Gastrocnemius medialis (tissue), 4 donors: ENCODE data around the gene NPL.

ENCODE experiments used
- CTCF ChIP-seq, 5 experiments: fragments of 450-650 bp in 3 of 5; fragments of 200-600 bp in 2 of 5; sonication (generic) in 2 of 5; IDR thresholded peaks in 4 of 5; conservative IDR thresholded peaks in 1 of 5; 1 replicate in 4 of 5; 2 replicates in 1 of 5; pipeline ENCODE4 v1.5.1; 2016 to 2019; ENCODE audit warnings: antibody characterized with exemption in 5 of 5, mild to moderate bottlenecking in 3 of 5, moderate library complexity in 3 of 5
- POLR2A ChIP-seq, 2 donors: fragments of 450-650 bp; IDR thresholded peaks; one replicate each; pipeline ENCODE4 v1.6.1; 2017; ENCODE audit warnings: antibody characterized with exemption in 2 of 2, mild to moderate bottlenecking in 2 of 2, moderate library complexity in 2 of 2

- TF ChIP-seq CTCF (IDR thresholded peaks at IDR 0.05 in 4 of 5, conservative IDR thresholded peaks at IDR 0.05 in 1 of 5) (no peak), POLR2A (IDR thresholded peaks at IDR 0.05) (no peak)
Measured at GRCh38 chr1:182835806-182836205, 46.2 kb downstream of the NPL start.
